ENCODE measurements around the gene SFPQ. TPM values are rescaled to one million over a fixed set of nuclear protein-coding genes. Genes with fewer than 3 reads are reported as not detected.
A peak's percentile ranks its signal among the peaks of the same experiment; 100 is the strongest.

Gene SFPQ
- total RNA-seq, 1 donor = 187 TPM

- TF ChIP-seq CTCF (IDR thresholded peaks at IDR 0.05; ENCODE audit: extremely low read depth, low read depth, low read length) = peak; percentile 93
- H3K9me3 ChIP-seq (ENCODE audit: low read depth, low read length) = no peaks in the 10 kb centered on the region
- DNase-seq (ENCODE audit: insufficient read length, low spot score, missing footprints) = peak; percentile 91
- H3K36me3 ChIP-seq (ENCODE audit: insufficient read depth, low read length) = no peaks in the 10 kb centered on the region
- H3K4me3 ChIP-seq (ENCODE audit: insufficient read depth, low read length) = peak overlapping the region; percentile 54
- peak overlapping the region; percentile 83 for H3K4me2 ChIP-seq (ENCODE audit: insufficient read depth, low read length)
- H3K27me3 ChIP-seq (ENCODE audit: insufficient read depth, low read length) = no peaks in the 10 kb centered on the region
- no peaks in the 10 kb centered on the region for H4K20me1 ChIP-seq (ENCODE audit: insufficient read depth, low read length)
- H3K79me2 ChIP-seq (ENCODE audit: insufficient read depth, low read length) = no peaks in the 10 kb centered on the region
- H3K27ac ChIP-seq (ENCODE audit: low read depth, low read length) = no peak overlapping the region
- H2AFZ ChIP-seq (ENCODE audit: low read length) = peak overlapping the region; percentile 90
- peaks cover 4% of the 10 kb centered on the region for H3K4me1 ChIP-seq (ENCODE audit: insufficient read depth, low read length)
These were observed 9.2 kb upstream of the SFPQ start for GRCh38 chr1:35202048-35202719.

- H2AFZ ChIP-seq (ENCODE audit: low read length) = no peak overlapping the region
- no peaks in the 10 kb centered on the region for H3K36me3 ChIP-seq (ENCODE audit: insufficient read depth, low read length)
- no peaks in the 10 kb centered on the region for H3K27me3 ChIP-seq (ENCODE audit: insufficient read depth, low read length)
- H3K4me1 ChIP-seq (ENCODE audit: insufficient read depth, low read length) = peaks cover 4% of the 10 kb centered on the region
- H3K79me2 ChIP-seq (ENCODE audit: insufficient read depth, low read length) = no peaks in the 10 kb centered on the region
- no peak for DNase-seq (ENCODE audit: insufficient read length, low spot score, missing footprints)
- no peak overlapping the region for H3K4me3 ChIP-seq (ENCODE audit: insufficient read depth, low read length)
- H3K9me3 ChIP-seq (ENCODE audit: low read depth, low read length) = no peaks in the 10 kb centered on the region
- TF ChIP-seq CTCF (IDR thresholded peaks at IDR 0.05; ENCODE audit: extremely low read depth, low read depth, low read length) = no peak
- no peak overlapping the region for H3K27ac ChIP-seq (ENCODE audit: low read depth, low read length)
- no peak overlapping the region for H3K4me2 ChIP-seq (ENCODE audit: insufficient read depth, low read length)
- H4K20me1 ChIP-seq (ENCODE audit: insufficient read depth, low read length) = no peaks in the 10 kb centered on the region
These were observed 8.7 kb upstream of the SFPQ start for GRCh38 chr1:35201631-35202030.

- Histone ChIP-seq H2AFZ (ENCODE audit: low read length) (peak overlapping the region; percentile 44), H3K4me1 (ENCODE audit: insufficient read depth, low read length) (peaks cover 39% of the 10 kb centered on the region), H3K27ac (ENCODE audit: low read depth, low read length) (peak overlapping the region; percentile 91), H3K4me2 (ENCODE audit: insufficient read depth, low read length) (peak overlapping the region; percentile 96), H3K4me3 (ENCODE audit: insufficient read depth, low read length) (peak overlapping the region; percentile 97), H3K9me3 (ENCODE audit: low read depth, low read length) (no peaks in the 10 kb centered on the region), H3K36me3 (ENCODE audit: insufficient read depth, low read length) (peaks cover 43% of the 10 kb centered on the region), H4K20me1 (ENCODE audit: insufficient read depth, low read length) (peaks cover 46% of the 10 kb centered on the region), H3K27me3 (ENCODE audit: insufficient read depth, low read length) (no peaks in the 10 kb centered on the region), H3K79me2 (ENCODE audit: insufficient read depth, low read length) (peaks cover 57% of the 10 kb centered on the region)
- DNase-seq (ENCODE audit: insufficient read length, low spot score, missing footprints) = peak; percentile 98
- TF ChIP-seq CTCF (IDR thresholded peaks at IDR 0.05; ENCODE audit: extremely low read depth, low read depth, low read length) = no peak
These were observed 691 bp downstream of the SFPQ start for GRCh38 chr1:35192056-35192852.

- DNase-seq (ENCODE audit: insufficient read length, low spot score, missing footprints) = peak; percentile 37
- H2AFZ ChIP-seq (ENCODE audit: low read length) = no peak overlapping the region
- H3K9me3 ChIP-seq (ENCODE audit: low read depth, low read length) = no peaks in the 10 kb centered on the region
- peaks cover 50% of the 10 kb centered on the region for H3K36me3 ChIP-seq (ENCODE audit: insufficient read depth, low read length)
- peak overlapping the region; percentile 97 for H3K4me3 ChIP-seq (ENCODE audit: insufficient read depth, low read length)
- peaks cover 53% of the 10 kb centered on the region for H4K20me1 ChIP-seq (ENCODE audit: insufficient read depth, low read length)
- peaks cover 46% of the 10 kb centered on the region for H3K4me1 ChIP-seq (ENCODE audit: insufficient read depth, low read length)
- H3K27ac ChIP-seq (ENCODE audit: low read depth, low read length) = peak overlapping the region; percentile 59
- TF ChIP-seq CTCF (IDR thresholded peaks at IDR 0.05; ENCODE audit: extremely low read depth, low read depth, low read length) = no peak
- peaks cover 64% of the 10 kb centered on the region for H3K79me2 ChIP-seq (ENCODE audit: insufficient read depth, low read length)
- no peaks in the 10 kb centered on the region for H3K27me3 ChIP-seq (ENCODE audit: insufficient read depth, low read length)
- peak overlapping the region; percentile 95 for H3K4me2 ChIP-seq (ENCODE audit: insufficient read depth, low read length)
These were observed 1.4 kb downstream of the SFPQ start for GRCh38 chr1:35191429-35192055.

Measured in osteoblast (primary cell).